GM18499 (cell line): ENCODE data around the gene VSTM2L.
"Not testable (repeated sequence)": the region's sequence is repeated elsewhere in the genome, so short reads cannot be mapped to it uniquely, and the experiment has no call there.

Experiments used
- ATAC-seq: cut with Tn5 transposase; IDR thresholded peaks from one replicate; pipeline ENCODE4 v1.9.1; 2021; ENCODE audit warnings: moderate number of reproducible peaks; ENCODE audit not compliant: insufficient read depth, unreplicated experiment

The VSTM2L gene

GRCh38 chr20:37955511-37955910 lies 52.6 kb downstream of the VSTM2L start:
- no peak for ATAC-seq

- ATAC-seq = no peak
Measured at GRCh38 chr20:37956107-37956585, 53.2 kb downstream of the VSTM2L start.

- ATAC-seq = no peak
Measured at GRCh38 chr20:37958856-37959520, 56.1 kb downstream of the VSTM2L start.

GRCh38 chr20:37961066-37961465 lies 58.1 kb downstream of the VSTM2L start:
- no peak for ATAC-seq

GRCh38 chr20:37963483-37963882 lies 60.6 kb downstream of the VSTM2L start:
- not testable (repeated sequence) for ATAC-seq

GRCh38 chr20:37968841-37969401 lies 66.0 kb downstream of the VSTM2L start:
- ATAC-seq = no peak

- ATAC-seq = no peak
Measured at GRCh38 chr20:37969949-37970855, 67.3 kb downstream of the VSTM2L start.

GRCh38 chr20:37970856-37971245 lies 67.9 kb downstream of the VSTM2L start:
- no peak for ATAC-seq

- ATAC-seq = no peak
Measured at GRCh38 chr20:37971561-37972127, 68.7 kb downstream of the VSTM2L start.

GRCh38 chr20:37972256-37973058 lies 69.5 kb downstream of the VSTM2L start:
- no peak for ATAC-seq

- no peak for ATAC-seq
Measured at GRCh38 chr20:37973059-37973910, 70.4 kb downstream of the VSTM2L start.

GRCh38 chr20:37976887-37977286 lies 74.0 kb downstream of the VSTM2L start:
- no peak for ATAC-seq

- ATAC-seq = no peak
Measured at GRCh38 chr20:37977338-37977737, 74.4 kb downstream of the VSTM2L start.

GRCh38 chr20:37977786-37978185 lies 74.9 kb downstream of the VSTM2L start:
- no peak for ATAC-seq

- ATAC-seq = no peak
Measured at GRCh38 chr20:37979021-37979985, 76.4 kb downstream of the VSTM2L start.

- no peak for ATAC-seq
Measured at GRCh38 chr20:37980383-37980782, 77.5 kb downstream of the VSTM2L start.

GRCh38 chr20:37980876-37981275 lies 77.9 kb downstream of the VSTM2L start:
- ATAC-seq = no peak

GRCh38 chr20:37981568-37981967 lies 78.6 kb downstream of the VSTM2L start:
- ATAC-seq = no peak
